GDM1 (cell line): ENCODE results near the gene TLR3.
A peak's percentile ranks its signal among the peaks of the same experiment; 100 is the strongest.
"Not testable (repeated sequence)": the region's sequence is repeated elsewhere in the genome, so short reads cannot be mapped to it uniquely, and the experiment has no call there.

Experiments used
- DNase-seq: peaks from one replicate; lab custom pipeline; 2025; lab: John Stamatoyannopoulos, UW

TLR3 gene

DNA sequence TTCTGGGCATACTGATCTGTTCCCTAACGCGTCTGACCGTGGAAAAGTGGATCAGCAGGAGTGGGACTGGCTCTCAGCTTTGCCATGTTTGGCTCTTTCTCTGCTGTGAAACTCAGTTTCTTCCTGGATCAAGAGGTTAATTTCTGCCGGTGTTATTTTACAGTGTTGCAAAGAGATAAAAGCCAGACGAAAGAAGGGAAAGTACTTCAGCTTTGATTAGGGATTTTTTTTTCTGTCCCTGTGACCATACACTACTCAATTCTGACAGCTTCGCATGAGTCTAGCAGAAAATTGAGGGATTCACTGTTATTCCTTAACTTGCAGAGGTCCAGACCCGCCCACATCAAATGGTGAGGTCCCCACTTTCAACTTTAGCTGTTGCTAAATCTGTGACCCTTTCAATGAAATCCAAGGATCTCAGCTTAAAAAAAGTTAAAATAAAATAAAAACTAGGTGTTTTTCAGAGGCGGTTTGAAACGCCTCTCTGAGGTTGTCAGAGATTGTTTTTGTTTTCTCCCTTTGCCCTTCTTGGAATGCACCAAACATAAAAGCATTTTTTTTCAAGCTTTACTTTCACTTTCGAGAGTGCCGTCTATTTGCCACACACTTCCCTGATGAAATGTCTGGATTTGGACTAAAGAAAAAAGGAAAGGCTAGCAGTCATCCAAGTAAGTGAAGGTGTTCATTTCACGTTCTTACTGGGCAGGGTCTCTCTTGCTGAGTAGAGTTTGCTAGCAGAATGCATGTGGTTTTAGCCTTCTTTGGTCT is at the start of gene TLR3:
Gene TLR3, plus strand, starts transcription at position 576 of the 768 bp plus-strand sequence. CDS start 7,464 bp downstream, outside the sequence.
- no peak for DNase-seq

DNA sequence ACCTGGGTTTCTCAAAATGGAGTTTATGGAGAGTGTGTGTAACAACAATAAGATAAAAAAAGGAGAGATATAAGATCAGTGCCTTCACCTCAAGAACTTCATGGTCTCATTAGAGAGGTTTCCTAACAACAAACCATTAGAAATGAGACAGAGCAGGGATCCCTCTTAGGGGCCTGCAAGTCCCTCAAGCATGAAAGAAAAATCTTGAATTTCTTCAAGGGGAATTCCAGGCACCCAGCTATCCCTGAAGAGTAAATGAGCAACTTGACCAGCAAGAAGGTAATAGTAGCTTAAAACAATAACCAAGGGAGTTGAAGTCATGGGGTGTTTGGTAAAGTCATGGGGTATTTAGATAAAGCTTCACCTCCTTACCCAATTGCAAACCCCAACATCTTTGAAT is 49.7 kb upstream of the TLR3 start:
- DNase-seq: no peak

DNA sequence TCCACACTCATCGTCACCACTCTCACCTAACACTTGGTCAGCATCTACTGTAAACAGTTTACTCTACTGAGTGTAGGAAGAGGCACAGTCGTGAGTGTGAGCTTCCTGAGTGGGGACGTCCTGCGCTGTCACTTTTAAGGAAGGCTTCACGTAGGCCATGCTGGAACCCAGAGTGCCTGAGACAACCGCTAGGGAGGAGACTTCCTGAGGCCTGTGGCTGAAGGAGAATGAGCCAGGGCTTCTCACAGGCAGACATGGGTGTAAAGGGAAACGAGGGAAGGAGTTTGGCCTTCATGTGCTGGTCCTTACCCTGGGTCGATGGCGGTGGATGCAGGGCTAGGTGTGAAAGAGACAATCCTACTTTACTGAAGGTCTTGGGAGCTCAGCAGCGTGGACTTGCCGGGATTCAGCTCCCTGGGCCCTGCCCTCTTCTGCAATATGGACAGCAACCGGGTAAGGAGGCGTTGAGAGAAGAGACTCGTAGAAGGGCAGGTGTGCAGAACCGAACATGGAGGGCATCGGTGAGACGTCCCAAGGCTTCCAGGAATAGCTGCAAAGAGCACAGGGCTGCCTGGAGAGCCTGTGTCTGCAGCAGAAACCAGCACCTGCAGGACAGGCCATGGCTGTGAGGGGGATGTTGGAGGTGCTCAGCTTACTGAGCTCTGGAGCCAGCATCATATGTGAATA is 48.7 kb upstream of the TLR3 start:
- DNase-seq: no peak

DNA sequence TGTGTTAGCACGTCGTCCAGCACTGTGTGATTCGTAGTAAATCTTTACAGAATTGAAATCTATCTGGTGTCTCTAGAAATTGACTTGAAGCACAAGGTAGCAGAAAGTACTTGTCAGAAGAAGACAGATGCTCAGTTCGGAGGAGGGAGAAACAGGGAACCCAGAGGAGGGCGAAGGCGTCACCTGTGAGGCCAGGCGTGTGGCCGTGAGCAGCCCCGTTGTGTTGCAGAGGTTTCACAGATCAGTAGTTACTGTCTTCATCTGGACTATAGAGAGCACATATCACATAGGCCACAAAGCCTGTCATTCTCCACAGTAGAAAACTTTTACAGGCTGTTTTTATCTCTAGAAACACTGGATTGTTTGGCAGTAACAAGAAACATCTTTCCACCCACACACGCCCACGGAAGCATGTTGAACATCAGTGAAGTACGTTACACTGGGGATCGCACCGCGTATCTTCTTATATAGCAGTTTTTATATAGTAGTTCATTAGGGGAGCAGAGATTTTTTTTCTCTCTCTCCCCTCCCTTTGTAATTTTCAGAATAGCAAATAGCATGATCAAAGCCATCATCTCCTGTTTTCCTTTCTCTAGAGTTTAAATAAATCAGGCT is 48.1 kb upstream of the TLR3 start:
- DNase-seq: no peak

DNA sequence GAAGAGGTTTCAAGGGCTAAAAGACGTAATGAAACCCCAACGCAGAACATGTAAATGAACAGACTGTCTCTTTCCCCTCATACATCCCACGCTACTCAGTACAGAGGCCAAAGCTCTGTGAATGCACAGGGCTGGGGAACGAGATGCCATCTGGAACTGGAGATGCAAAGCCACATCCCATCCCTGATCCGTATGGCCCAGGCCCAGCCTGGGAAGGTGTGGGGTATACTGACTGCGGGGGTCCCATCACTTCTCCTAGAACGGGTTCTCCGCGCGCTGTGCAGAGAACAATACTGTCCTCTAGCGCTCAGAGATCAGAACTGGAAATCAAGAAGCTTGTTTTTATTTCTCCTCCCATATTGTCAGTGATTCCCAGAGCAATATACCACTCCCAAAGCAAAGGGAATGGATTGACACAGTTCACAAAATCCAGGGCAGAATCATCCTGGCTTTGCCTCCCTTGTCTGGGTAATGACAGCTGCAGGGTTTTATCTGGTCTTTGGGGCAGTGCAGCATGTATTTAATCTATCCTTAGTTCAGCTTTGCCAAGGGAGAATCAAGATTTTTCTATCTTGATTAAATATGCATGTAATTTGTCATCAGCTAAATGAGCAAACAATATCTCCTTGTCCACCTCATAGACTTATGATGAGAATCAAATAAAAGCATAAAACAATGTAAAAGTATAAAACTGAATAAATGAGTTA is 47.3 kb upstream of the TLR3 start:
- DNase-seq: no peak

DNA sequence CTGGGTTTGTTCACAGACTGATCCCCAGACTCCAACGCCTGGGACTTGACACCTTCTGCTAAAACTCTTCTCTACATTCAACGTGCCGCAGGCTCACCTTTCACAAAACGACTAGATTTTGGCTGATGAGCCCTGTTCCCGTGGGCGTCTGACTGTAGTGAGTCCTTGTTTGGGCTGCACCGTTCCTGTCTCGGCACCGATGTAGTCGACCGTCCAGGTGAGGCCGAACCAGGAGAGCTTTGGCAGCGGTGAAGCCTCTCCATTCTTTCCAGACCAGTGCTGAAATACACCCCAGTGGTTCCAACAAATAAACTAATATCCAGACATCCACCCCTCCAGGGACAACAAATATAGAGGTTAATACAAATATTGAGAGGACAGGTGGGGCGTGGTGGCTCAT is 45.0 kb upstream of the TLR3 start:
- no peak for DNase-seq

DNA sequence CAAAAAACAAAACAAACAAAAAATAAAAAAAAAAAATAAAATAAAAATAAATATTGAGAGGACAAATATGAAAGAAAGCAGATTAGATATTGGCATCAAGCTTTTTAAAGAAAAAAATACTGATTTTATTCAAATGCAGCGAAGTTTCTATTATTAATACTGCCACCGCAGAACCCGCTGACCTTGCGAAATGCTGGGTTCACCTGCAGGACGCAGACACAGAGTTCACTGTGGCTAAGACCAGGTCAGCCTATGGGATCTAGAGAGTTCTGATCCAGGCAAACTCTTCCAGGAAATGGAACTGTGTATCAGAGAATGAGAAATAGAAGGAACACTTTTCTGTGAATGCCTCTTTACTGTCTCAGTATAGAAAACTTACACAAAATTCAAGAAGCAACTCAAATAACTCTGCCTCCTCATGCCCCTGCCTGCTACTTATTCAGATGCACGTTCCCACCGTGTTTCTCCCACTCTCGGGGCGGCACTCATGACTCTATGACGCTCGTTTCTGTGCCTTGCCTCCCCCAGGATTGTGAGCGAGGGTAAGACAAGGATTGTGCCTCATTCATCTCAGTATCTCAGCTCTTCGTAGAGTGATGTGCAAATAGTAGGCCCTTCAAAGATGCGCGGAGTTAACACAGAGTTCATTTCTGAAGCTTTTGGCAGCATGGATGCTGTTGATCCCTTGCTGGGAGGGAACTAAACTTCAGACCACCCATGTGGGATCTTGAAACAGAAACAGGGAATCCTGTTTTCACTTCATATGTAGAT is 44.1 kb upstream of the TLR3 start:
- DNase-seq: no peak

DNA sequence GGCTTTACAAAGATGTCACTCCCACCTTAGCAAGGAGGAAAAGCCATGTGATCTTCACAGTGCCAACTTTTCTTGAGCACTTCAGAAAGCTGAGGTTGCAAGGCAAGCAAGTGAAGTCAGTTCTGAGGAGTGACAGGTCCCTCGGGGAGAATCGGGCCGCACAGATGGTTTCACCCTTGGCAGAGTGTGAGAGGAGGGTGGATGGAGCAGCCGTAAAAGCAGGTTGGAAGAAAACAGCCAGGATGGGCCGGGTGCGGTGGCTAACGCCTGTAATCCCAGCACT is 43.6 kb upstream of the TLR3 start:
- DNase-seq: no peak

DNA sequence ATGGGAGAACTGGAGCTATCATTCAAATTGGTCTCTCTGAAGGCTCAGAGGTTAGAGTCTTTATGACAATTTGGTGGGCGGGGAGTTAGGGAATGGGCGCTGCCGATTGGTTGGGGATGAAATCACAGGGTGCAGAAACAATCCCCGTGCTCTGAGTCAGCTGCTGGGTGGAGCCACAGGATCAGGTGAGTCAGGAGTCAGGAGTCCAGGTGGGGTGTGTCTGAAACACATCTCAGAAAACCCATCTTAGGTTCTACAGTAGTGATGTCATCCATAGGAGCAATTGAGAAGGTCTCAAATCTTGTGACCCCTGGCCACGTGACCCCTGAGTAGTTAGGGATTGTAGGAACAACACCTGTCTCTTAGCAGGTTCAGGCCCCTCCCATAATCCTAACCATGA is 41.6 kb upstream of the TLR3 start:
- DNase-seq: no peak

DNA sequence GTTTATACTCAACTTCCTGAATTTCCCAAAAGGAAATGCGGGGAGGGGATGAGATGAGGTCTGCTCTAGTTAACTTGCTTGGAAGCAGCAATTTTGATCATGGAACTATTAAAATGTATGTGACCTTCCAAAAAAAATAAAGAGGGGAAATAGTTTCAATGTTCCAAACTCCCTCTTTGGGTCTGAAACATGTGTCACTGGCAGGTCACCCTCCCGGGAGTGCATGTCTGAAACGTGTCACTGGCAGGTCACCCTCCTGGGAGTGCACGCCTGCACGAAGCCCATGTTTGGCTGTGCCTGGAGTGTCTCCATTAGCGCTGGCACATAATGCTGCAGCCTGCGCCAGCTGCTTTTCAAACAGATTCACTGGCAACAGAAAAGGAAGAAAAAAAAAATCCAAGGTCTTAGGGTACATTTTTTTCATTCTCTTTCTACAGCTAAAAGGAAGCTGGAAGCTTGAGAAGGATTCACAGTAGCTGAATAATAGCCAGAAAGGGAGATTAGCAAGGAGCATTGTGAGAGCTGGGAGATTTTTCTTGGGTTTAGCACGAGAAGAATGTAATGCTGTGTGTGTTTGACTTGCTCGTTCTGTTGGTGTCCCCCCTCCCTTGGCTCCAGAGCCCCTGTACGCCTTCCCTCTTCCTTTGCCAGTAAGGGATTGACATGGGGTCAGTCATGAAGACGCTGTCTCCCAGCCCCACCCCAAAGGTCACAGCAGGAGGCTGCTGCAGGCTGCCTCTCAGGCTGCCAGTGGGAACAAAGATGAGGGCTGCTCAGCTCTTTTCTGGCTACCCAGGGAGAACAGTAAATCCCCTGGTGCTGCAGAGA is 39.2 kb upstream of the TLR3 start:
- no peak for DNase-seq

DNA sequence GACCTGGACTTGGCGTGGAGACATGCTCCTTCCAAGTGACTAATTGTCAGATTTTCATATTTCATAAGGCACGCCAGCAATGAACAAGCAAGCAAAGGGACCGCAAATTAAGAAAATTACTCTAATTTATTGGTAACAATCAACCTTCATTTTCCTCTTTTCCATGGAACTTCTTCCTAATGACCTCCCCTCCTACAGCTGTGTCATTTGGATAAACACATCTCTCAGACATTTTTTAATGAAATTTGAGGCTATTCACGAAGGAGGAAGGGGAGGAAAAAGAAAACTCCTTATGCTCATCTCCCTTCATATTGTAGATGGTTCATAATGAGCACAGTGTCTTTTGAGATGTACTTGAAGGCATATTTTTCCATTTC is 38.6 kb upstream of the TLR3 start:
- DNase-seq: no peak

DNA sequence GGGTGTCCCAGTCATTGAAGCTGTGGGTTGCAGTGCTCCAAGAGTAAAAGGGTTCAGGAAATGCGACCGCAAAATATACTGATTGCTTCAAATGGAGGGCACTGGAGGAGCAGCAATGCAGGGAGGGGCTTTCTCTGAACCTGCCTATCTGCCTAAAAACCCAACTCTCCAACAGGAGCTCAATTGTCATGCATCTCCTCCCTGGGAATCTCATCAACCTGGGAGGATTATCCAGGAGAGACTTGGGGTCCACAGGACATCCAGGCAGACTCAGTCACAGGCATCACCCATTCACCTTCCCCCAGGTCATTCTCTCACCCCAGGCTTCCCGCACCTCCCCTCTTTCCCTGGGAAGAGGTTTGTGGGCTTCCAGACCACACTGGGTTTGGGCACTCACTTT is 38.2 kb upstream of the TLR3 start:
- DNase-seq: no peak

DNA sequence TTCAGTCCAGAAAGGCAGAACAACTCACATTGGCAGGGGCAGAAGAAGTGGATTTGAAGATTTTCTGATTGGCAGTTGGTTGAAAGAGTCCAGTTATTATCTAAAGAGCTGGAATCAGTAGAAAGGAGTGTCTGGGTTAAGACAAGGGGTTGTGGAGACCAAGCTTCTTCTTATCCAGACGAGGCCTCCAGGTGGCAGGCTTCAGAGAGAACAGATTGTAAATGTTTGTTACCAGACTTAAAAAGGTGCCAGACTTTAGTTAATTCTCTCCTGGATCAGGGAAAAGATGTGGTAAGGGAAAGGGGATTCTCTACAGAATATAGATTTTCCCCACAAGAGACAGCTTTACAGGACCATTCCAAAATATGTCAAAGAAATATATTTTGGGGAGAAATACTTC is 36.7 kb upstream of the TLR3 start:
- no peak for DNase-seq

DNA sequence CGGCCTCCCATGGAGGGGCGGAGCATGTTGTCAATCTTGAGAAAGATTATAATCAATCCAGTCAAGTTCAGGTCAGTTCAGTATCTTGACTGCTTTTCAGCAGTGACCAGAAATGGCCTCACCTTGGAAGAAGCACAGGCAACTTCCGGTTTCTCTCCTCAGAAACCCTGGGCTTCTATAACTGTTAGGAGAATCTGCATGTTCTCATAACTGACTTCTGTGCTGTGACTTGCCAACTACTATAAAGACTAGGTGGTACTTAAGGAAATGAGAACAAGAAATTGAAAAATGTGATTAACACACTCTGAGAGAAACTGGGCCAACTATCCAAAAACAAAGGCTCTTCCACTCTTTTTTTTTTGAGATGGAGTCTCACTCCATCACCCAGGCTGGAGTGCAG is 35.9 kb upstream of the TLR3 start:
- DNase-seq: no peak

DNA sequence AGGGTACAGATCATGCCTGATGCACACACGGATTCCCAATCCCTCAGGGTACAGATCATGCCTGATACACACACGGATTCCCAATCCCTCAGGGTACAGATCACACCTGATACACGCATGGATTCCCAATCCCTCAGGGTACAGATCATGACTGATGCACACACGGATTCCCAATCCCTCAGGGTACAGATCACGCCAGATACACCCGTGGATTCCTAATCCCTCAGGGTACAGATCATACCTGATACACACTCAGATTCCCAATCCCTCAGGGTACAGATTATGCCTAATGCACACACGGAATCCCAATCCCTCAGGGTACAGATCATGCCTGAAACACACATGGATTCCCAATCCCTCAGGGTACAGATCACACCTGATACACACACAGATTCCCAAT is 34.3 kb upstream of the TLR3 start:
- not testable (repeated sequence) for DNase-seq

DNA sequence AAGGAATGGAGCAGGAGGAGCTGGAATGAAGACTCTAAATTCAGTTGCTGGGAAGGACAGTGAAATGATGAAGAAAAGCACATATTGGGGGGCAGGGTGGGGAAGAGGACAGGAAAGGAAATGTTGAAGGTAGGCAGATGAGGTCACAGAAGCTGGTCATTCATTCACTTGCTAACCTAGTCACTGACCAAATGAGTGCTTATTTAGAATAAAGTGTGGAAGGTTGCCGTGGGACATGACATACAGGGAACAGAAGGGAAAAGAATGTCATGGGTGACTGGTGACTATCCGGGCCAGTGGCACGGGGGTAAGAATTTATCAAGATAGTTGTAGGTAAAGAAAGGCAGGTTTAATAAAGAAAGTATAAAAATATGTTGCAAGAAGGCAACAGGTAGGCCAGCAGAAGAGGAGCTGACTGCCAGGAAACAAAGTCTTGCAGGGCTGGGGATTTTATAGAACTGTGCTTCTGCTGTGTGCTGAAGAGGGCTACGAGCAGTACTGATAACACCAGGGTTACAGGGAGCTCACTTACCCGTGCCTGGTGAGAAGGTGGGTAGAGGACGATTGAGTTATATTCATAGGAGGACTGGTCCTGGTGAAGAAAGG is 31.9 kb upstream of the TLR3 start:
- DNase-seq: no peak

DNA sequence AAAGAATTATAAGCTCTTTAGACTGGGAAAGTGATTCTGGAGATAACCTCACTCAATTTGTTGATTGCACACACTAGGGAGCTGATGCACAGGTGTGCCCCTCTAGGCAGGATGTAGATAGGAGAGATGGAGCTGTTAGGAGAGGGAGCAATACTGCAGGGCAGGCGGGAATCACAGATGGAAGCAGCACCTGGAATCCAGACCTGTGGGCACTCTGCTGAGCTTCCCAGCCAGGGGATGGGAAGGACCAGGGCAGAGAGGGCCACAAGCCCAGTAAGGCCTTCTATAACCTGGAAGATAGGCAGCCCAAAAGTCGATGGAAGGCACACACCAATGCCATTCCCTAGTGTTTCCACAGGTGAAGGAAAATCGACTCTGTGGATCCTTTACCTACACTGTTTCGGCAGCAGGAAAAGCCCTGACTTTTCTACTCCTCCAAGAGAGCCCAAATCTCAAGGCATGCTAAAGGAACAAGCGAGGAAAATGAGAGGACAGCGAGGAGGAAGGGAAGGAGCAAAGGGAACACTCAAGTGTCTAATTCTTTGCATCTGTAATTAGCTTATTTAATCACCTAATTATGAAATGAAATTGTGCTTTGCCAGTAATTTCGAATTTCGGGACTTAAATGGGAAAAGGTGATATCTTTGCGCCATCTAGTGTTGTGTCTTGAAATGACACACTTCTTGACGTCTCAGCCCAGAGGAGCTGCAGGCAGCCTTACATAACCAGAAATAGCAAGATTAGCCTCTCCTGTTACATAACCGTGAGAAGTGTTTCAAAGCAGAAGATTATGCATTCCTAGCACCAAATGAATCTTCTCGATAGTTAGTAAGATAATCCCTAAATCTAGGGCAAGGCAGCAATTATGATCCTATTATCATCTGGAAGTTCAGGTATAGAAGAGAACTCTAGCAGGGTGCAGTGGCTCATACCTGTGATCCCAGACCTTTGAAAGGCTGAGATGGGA is 31.0 kb upstream of the TLR3 start:
- peak; percentile 47 for DNase-seq

DNA sequence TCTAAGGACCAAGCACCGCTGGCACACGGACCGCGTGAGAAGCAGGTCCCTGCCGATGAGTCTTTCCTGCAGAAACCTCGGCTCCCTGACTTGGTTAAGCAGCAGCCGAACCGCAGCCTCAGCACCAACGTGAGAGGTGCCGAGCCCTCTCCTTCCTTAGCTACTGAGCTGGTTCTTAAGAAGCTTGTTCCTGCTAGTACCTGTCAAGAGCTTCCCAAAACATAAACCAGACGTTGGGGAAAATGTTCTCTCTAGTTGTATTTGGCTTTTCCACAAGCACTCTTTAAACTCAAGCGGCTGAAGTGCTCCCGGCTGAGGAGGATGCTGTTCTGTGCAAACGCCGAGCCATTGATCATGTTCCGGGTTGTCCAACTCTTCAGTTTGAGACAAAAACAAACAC is 29.3 kb upstream of the TLR3 start:
- DNase-seq: no peak

DNA sequence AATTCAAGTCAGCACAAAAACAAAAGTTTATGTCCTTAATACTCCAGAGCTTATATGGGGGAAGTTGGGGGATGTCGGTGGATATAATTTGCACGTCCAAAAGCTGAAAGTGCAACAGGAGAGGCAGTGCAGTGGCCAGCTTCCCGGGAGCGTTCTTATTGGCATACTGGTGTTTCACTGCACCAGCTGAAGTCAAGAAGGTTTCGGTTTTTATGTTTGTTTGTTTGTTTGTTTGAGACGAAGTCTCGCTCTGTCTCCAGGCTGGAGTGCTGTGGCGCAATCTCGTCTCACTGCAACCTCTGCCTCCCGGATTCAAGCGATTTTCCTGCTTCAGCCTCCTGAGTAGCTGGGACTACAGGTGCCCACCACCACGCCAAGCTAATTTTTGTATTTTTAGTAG is 28.6 kb upstream of the TLR3 start:
- DNase-seq: no peak

DNA sequence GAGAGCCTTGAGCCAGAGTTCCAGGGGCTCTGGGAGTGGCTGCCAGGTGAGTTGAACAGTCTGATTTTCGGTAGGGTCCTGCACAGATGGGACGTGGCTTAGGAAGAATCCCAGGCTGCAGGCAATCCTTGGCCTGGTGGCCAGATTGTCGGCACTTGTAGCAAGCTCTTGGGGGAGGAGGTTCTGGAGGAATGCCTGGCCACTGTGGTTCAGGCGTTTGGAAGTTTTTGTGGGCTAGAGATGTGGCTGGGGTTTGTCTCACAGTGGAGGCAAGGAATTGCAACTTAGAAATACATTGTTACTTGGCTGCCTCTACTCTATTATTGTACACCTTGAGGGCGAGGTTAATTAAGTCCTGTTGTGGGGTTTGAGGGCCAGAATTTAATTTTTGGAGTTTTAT is 21.5 kb upstream of the TLR3 start:
- not testable (repeated sequence) for DNase-seq
